Neuron (in vitro differentiated cells): ENCODE data around the gene TSPAN6.
A peak's percentile ranks its signal among the peaks of the same experiment; 100 is the strongest.

Source experiments
- H2AFZ ChIP-seq: one replicate; pipeline ENCODE4 v1.6.1; 2013; ENCODE audit warnings: low read depth, mild to moderate bottlenecking, inconsistent platforms, low read length, moderate library complexity
- H3K27me3 ChIP-seq: one replicate; pipeline ENCODE4 v1.6.1; 2013; ENCODE audit warnings: low read length; ENCODE audit not compliant: insufficient read depth
- H3K36me3 ChIP-seq: one replicate; pipeline ENCODE4 v1.6.1; 2013; ENCODE audit warnings: low read length; ENCODE audit not compliant: insufficient read depth
- H3K4me1 ChIP-seq: one replicate; pipeline ENCODE4 v1.6.1; 2013; ENCODE audit warnings: low read length; ENCODE audit not compliant: insufficient read depth
- H3K4me3 ChIP-seq: 2 replicates; pipeline ENCODE4 v1.5.1; 2013; ENCODE audit warnings: mild to moderate bottlenecking, low read length, moderate library complexity
- H3K9me3 ChIP-seq: one replicate; pipeline ENCODE4 v1.6.1; 2013; ENCODE audit warnings: low read length

The TSPAN6 gene, protein sequence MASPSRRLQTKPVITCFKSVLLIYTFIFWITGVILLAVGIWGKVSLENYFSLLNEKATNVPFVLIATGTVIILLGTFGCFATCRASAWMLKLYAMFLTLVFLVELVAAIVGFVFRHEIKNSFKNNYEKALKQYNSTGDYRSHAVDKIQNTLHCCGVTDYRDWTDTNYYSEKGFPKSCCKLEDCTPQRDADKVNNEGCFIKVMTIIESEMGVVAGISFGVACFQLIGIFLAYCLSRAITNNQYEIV

DNA sequence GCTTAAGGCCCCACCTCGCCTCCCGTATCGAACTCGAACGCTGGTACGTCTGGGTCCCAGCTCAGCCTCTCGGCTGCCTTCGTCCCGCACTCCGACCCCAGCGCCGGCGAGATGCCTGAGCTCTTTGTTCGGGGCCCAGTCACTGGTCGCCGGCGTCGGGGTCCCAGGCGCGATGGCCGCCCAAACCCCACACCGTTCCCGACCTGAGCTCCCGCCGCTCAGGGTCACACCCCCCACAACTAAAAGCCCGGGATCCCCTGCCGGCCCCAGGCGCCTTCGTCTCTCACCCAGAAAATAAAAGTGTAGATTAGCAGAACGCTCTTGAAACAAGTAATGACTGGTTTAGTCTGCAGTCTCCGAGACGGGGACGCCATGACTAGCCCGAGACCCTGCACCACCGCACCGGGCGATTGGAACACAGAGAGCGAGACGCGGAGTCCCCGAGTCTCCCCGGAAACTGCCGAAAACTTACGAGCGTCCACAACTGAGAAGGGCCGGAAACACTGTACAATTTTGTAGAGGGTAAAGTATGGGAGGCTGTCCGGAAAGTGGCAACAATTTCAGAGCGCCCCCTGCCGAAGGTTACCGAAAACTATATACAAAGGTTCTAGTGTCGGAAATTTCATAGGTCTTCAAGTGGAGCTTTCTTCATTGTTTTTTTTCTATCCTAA lies at the start of gene TSPAN6:
TSS of gene TSPAN6 (minus strand) at position 486 of the 671 bp plus-strand sequence. CDS start at position 374, 112 bp downstream.
- Histone ChIP-seq H3K4me3 (peak within 1 kb of the TSS; percentile 71), H3K4me1 (peaks cover 4% of the 10 kb centered on the region), H2AFZ (peak within 1 kb of the TSS; percentile 91), H3K27me3 (no peaks in the 10 kb centered on the region), H3K36me3 (peaks cover 15% of the 10 kb centered on the region), H3K9me3 (no peaks in the 10 kb centered on the region)

DNA sequence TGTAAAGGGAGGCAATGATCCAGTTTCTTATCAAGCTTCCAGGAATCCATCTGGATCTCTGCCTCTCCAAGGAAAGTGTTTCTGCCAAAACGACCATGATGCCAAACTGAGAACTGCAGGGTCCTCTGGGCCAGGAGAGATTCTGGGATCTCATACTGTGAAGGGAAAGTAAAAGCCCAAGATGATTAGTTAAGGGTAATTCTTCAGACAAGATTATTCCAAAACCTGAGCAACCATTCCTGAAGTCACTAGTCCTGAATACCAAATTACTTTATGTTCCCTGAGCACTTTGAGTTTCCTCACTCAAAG lies 49.3 kb upstream of the TSPAN6 start:
- H3K4me3 ChIP-seq: no peak overlapping the region
- no peaks in the 10 kb centered on the region for H3K36me3 ChIP-seq
- no peaks in the 10 kb centered on the region for H3K4me1 ChIP-seq
- peaks cover 5% of the 10 kb centered on the region for H3K27me3 ChIP-seq
- no peaks in the 10 kb centered on the region for H3K9me3 ChIP-seq
- no peak overlapping the region for H2AFZ ChIP-seq

DNA sequence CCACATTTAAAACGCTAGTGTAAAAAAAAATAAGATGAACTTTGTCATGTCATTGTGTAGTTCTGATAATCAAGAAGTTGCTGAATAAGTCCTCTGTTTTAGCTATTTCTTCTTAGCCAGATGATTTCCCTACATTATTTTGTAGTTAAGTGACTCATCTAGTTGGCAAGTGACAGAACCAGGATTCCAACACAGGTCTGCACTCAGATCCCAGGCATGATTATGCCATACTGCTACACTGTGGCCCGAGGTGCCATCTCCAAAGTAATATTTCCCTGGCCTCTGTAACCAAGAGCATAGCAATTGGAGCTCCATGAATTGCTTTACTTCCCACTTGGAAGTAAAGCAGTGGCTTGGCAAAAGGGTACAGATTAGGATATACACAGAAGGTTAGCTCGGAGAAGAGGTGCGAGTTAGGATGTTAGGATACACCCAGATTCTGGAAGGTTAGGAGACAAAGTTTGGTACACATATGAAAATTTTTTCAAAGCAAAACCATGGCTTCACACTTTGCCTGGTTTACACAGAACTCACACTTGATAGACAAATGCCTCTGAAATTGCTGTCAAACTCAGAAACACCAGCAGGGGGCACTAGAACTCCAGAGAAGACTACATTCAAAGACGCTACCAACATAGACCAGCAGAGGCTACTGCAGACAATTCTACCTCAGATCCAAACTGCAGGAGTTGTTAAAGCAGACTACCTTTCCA lies 48.8 kb upstream of the TSPAN6 start:
- Histone ChIP-seq H3K27me3 (peaks cover 5% of the 10 kb centered on the region), H3K4me1 (no peaks in the 10 kb centered on the region), H2AFZ (no peak overlapping the region), H3K9me3 (no peaks in the 10 kb centered on the region), H3K36me3 (no peaks in the 10 kb centered on the region), H3K4me3 (no peak overlapping the region)

DNA sequence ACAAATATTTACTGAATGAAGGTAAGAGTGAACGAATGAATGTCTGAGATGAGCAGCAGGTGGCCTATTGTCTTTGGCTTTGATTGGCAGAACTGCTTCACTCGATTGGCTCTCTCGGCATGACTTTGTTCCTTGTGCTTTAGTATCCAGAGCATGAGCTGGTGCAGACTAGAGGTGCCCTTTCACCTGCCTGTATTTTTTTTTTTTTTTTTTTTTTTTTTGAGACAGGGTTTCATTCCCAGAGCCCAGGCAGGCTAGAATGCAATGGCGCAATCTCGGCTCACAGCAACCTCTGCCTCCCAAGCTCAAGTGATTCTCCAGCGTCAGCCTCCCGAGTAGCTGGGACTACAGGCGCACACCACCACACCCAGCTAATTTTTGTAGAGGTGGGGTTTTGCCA lies 46.3 kb upstream of the TSPAN6 start:
- Histone ChIP-seq H3K27me3 (peaks cover 8% of the 10 kb centered on the region), H3K4me3 (no peak overlapping the region), H3K4me1 (no peaks in the 10 kb centered on the region)

DNA sequence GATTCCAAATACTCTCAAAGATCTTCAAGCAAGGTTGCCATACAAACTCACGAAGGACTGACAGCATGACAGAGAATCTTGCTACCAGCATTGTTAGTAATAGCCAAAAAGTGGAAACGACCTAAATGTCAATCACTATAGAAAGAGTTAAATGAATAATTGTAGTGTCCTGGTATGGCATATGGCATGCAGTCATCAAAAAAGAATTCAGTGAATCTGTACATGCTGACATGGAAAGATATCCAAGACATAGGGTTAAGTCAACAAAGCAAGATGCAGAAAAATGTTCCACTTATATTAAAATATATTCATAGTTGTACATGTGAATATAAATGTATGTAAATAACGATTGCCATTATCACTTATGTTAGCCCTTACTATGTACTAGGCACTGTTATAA lies 45.0 kb upstream of the TSPAN6 start:
- Histone ChIP-seq H3K27me3 (peaks cover 6% of the 10 kb centered on the region), H3K9me3 (no peaks in the 10 kb centered on the region), H3K4me1 (no peaks in the 10 kb centered on the region), H2AFZ (no peak overlapping the region), H3K36me3 (no peaks in the 10 kb centered on the region), H3K4me3 (no peak overlapping the region)

More for the DNA sequence above, 46.3 kb upstream of the TSPAN6 start:
- no peaks in the 10 kb centered on the region for H3K36me3 ChIP-seq
- H2AFZ ChIP-seq: no peak overlapping the region
- no peaks in the 10 kb centered on the region for H3K9me3 ChIP-seq

DNA sequence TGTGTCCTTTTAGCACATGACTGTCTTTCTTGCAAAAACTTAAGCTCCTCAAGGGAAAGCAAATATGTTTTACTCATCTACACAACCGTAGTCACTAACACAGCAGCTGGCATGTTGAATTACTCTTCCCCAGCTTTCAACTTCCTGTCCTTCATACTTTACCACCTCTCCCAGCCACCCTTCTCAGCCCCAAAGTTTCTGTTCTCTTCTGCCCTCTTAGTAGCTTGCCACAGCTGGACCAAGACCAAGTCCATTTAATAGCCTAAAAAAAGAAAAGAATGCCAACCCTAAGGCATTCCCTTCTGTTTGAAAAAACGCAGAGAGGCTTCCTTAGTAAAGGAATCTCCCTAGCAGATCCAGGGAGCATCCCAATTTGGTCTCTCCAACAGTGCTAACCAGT lies 44.1 kb upstream of the TSPAN6 start:
- H3K9me3 ChIP-seq: no peaks in the 10 kb centered on the region
- no peak overlapping the region for H3K4me3 ChIP-seq
- no peaks in the 10 kb centered on the region for H3K36me3 ChIP-seq
- H2AFZ ChIP-seq: no peak overlapping the region
- H3K27me3 ChIP-seq: peaks cover 5% of the 10 kb centered on the region
- no peaks in the 10 kb centered on the region for H3K4me1 ChIP-seq

DNA sequence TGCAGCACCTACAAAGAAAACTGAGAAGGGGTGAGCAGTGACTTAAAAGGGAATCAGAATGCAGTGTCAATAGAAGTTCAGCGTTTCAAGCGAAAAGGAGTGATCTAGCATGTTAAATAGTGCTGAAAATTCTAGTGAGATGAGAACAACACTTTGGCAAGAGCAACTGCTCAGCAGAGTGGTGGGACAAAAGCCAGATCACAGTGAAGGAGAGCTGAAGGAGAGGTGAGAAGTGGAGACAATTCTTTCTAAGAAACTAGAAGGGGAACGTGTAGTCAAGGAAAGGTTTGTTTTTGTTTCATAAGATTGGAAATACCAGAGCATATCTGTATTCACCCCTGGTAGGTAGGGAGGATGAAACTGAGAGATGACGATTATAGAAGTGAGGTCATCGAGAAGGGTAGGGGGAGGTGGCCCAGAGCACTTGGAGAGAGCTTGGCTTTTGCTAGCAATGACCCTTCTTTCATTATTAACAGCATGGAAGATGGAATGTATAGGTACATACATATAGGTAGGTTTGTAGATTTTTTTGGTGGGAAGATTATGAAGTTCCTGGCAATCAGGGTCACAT lies 41.1 kb upstream of the TSPAN6 start:
- Histone ChIP-seq H2AFZ (no peak overlapping the region), H3K9me3 (no peaks in the 10 kb centered on the region), H3K36me3 (no peaks in the 10 kb centered on the region), H3K4me3 (no peak overlapping the region), H3K27me3 (peaks cover 7% of the 10 kb centered on the region), H3K4me1 (no peaks in the 10 kb centered on the region)

DNA sequence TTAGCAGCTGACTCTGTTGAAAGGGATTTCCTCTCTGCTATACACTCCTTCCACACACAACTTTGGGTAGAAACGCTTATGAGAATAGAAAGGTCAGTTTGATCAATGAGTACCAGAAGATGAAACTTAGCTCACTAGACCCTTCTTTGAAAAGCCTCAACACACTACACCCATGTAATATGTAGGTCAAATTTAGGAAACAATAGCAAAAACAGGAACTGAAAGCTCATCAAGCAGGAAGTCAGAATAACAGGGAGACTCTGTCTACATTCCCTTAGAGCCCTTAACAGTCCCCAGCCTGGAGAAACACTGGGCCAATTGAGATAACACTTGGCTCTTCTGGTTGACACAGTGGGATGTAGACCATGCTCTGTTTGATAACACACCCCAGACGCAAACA lies 38.1 kb upstream of the TSPAN6 start:
- Histone ChIP-seq H2AFZ (no peak overlapping the region), H3K9me3 (no peaks in the 10 kb centered on the region), H3K4me1 (no peaks in the 10 kb centered on the region), H3K36me3 (no peaks in the 10 kb centered on the region), H3K4me3 (no peak overlapping the region), H3K27me3 (peaks cover 4% of the 10 kb centered on the region)

DNA sequence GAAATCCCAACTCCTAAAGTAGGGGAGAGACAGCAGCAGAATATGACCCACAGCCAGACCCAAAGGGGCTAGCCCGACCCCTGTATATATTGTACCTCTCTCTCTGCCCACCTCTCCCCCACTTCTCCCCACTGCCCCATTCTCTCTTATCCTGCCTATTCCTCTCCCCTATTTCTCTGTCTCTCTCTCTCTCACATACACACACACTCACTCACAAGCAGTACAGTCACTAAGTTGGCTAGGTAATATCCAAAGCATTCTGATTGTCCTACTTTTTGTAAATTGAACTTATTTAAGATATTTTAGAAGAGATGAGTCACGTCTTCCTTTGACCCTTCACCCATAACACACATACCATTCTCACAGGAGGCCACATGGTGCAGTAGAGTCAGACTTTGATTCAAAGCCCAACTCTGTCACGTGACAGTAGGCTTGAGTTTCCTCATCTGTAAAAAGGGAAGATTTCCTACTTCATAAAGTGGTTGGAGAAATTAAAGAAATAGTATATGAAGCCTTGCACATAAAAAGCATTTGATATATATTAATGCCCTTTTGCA lies 36.9 kb upstream of the TSPAN6 start:
- Histone ChIP-seq H3K36me3 (no peaks in the 10 kb centered on the region), H3K4me1 (no peaks in the 10 kb centered on the region), H2AFZ (no peak overlapping the region), H3K27me3 (peaks cover 4% of the 10 kb centered on the region), H3K9me3 (no peaks in the 10 kb centered on the region), H3K4me3 (no peak overlapping the region)

DNA sequence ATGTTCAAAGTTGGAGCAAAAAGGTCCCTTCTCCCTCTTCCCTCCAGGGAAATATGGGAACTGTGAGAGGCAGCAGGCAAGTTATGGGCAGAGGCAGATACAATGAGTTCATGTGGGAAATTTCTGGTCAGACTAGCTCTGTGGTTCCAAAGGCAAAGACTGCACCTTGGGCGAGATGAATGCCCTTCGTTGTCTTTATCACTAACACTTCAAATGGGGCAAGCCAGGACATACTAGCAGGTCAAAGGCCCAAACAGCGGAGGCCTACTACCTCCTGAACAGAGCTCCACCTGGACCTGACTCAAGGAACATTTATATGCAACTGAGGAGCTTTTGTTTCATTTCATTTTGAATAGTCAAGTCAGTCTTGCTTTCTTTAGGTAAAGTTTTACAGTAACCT lies 36.4 kb upstream of the TSPAN6 start:
- no peaks in the 10 kb centered on the region for H3K4me1 ChIP-seq
- H2AFZ ChIP-seq: no peak overlapping the region
- H3K27me3 ChIP-seq: peaks cover 4% of the 10 kb centered on the region
- H3K36me3 ChIP-seq: no peaks in the 10 kb centered on the region
- H3K4me3 ChIP-seq: no peak overlapping the region
- no peaks in the 10 kb centered on the region for H3K9me3 ChIP-seq

DNA sequence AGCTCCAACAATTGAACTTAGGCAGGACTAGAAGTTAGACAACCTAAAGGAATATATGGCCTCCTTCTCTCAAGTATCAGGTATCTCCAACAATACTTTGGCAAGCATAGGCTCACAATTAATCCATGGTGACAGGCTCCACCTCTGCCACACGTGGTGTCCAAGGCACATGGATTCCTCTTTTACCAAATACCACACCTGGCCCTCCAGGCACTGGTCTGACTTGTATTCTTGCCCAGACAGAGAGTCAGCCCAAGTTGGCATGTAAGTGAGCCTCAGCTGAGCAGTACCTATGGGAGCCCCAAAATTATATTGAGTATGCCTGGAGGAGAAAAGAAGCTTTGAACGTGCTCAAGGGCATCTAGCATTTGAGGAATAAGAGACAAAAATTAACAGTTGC lies 27.0 kb upstream of the TSPAN6 start:
- Histone ChIP-seq H3K9me3 (no peaks in the 10 kb centered on the region), H3K36me3 (no peaks in the 10 kb centered on the region), H3K4me3 (no peak overlapping the region), H3K4me1 (no peaks in the 10 kb centered on the region), H2AFZ (no peak overlapping the region), H3K27me3 (no peaks in the 10 kb centered on the region)

DNA sequence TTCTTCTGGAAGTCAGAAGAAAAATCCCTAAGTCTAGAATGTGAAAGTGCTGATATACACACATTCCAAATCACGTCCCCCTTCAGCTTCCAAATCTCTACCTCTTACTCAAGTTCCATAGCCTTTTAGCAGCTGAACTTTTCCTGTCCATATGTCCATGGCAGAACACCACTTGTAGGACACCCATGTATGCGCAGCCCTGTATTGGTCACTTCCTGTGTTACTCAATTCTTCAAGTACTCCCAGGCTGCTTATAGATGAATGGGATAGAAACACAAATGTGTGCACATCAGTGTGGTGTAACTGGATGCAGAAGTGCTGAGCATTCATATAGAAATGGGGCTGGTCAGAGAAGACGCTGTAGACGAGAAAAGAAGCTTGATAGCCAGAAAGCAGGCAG lies 26.2 kb upstream of the TSPAN6 start:
- Histone ChIP-seq H3K9me3 (no peaks in the 10 kb centered on the region), H3K4me1 (no peaks in the 10 kb centered on the region), H3K27me3 (no peaks in the 10 kb centered on the region), H3K36me3 (no peaks in the 10 kb centered on the region), H3K4me3 (no peak overlapping the region), H2AFZ (no peak overlapping the region)

DNA sequence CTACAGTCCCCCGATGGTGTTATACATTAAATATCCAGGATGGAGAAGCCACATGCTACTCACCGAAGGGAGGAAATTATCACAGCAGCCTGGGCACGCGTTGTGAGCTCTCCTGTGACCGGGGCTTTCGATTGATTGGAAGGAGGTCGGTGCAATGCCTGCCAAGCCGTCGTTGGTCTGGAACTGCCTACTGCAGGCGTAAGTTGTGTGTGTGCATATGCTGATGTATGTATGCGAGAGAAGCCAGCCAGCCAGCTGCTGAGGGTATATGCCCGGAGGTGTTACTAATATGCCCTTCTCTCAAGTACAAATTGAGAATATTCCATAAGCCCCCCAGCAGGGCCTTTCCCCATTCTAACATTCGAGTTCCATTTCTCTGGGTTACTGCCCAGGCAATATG lies 25.6 kb upstream of the TSPAN6 start:
- no peaks in the 10 kb centered on the region for H3K36me3 ChIP-seq
- no peak overlapping the region for H3K4me3 ChIP-seq
- H2AFZ ChIP-seq: no peak overlapping the region
- H3K4me1 ChIP-seq: no peaks in the 10 kb centered on the region
- no peaks in the 10 kb centered on the region for H3K9me3 ChIP-seq
- no peaks in the 10 kb centered on the region for H3K27me3 ChIP-seq
